HepG2 (cell line): ENCODE data around the gene FOXD4.
"Not testable (repeated sequence)": the region's sequence is repeated elsewhere in the genome, so short reads cannot be mapped to it uniquely, and the experiment has no call there.

Experiments
- CTCF ChIP-seq: sonication (generic); formaldehyde crosslinking; IDR thresholded peaks from 2 replicates; pipeline ENCODE4 v1.5.0; 2020; ENCODE audit warnings: mild to moderate bottlenecking, missing genetic modification reagents, moderate library complexity
- DPF2 ChIP-seq: sonication (generic); formaldehyde crosslinking; IDR thresholded peaks from 2 replicates; pipeline ENCODE4 v1.4.0; 2020; ENCODE audit warnings: mild to moderate bottlenecking, low read depth, missing genetic modification reagents, borderline replicate concordance
- IRX3 ChIP-seq: sonication (generic); formaldehyde crosslinking; IDR thresholded peaks from 2 replicates; pipeline ENCODE4 v1.8.1; 2023; ENCODE audit warnings: mild to moderate bottlenecking, low read depth, missing genetic modification reagents, borderline replicate concordance
- KLF15 ChIP-seq: sonication (generic); formaldehyde crosslinking; IDR thresholded peaks from 2 replicates; pipeline ENCODE4 v1.8.1; 2023; ENCODE audit warnings: borderline replicate concordance, mild to moderate bottlenecking, inconsistent platforms, missing genetic modification reagents, mixed read lengths
- MED8 ChIP-seq: sonication (generic); formaldehyde crosslinking; IDR thresholded peaks from 2 replicates; pipeline ENCODE4 v1.8.1; 2023; ENCODE audit warnings: mild to moderate bottlenecking, missing genetic modification reagents; ENCODE audit not compliant: insufficient replicate concordance
- MTERF4 ChIP-seq: sonication (generic); formaldehyde crosslinking; IDR thresholded peaks from 2 replicates; pipeline ENCODE4 v1.8.0; 2023; ENCODE audit warnings: mild to moderate bottlenecking, missing genetic modification reagents
- NR2F1 ChIP-seq, 2 experiments: fragments of 450-650 bp in 1 of 2; formaldehyde crosslinking in 1 of 2; IDR thresholded peaks; 2 replicates each; pipeline versions ENCODE4 v1.5.0 to v1.6.1; 2016 to 2020; ENCODE audit warnings: mild to moderate bottlenecking in 1 of 2, missing compliant biosample characterization in 1 of 2, missing genetic modification reagents in 1 of 2, moderate library complexity in 1 of 2
- NR2F6 ChIP-seq, 2 experiments: IDR thresholded peaks; 2 replicates each; pipeline ENCODE4 v1.6.1; 2016; ENCODE audit warnings: antibody characterized with exemption in 1 of 2, mild to moderate bottlenecking in 1 of 2
- PHB2 ChIP-seq: fragments of 450-650 bp; IDR thresholded peaks from 2 replicates; pipeline ENCODE4 v1.6.1; 2018; ENCODE audit not compliant: partially characterized antibody
- TARDBP ChIP-seq: sonication (generic); formaldehyde crosslinking; IDR thresholded peaks from 2 replicates; pipeline ENCODE4 v1.8.0; 2022; ENCODE audit warnings: mild to moderate bottlenecking, missing genetic modification reagents
- YY1 ChIP-seq: IDR thresholded peaks from 2 replicates; pipeline ENCODE4 v1.6.1; 2011; ENCODE audit warnings: low read length, low read depth, moderate library complexity, mild to moderate bottlenecking; ENCODE audit not compliant: insufficient read depth, insufficient replicate concordance
- ZNF709 ChIP-seq: sonication (generic); formaldehyde crosslinking; IDR thresholded peaks from 2 replicates; pipeline ENCODE4 v1.5.0; 2020; ENCODE audit warnings: mild to moderate bottlenecking, missing genetic modification reagents

GRCh38 chr9:93909-94308 lies 24.3 kb downstream of the FOXD4 start:
- not testable (repeated sequence) for TF ChIP-seq TARDBP (CRISPR knock-in tag); ZNF709 (CRISPR knock-in tag); MED8 (CRISPR knock-in tag); DPF2 (CRISPR knock-in tag); NR2F1 (CRISPR knock-in tag; IDR thresholded peaks at IDR 0.05); NR2F6 (IDR thresholded peaks at IDR 0.05); NR2F6 (CRISPR knock-in tag; IDR thresholded peaks at IDR 0.05); MTERF4 (CRISPR knock-in tag); YY1; CTCF (CRISPR knock-in tag); IRX3 (CRISPR knock-in tag); KLF15; PHB2
